HFFc6 (cell line): ENCODE results near the gene MRPL54. TPM values are rescaled to one million over a fixed set of nuclear protein-coding genes. Genes with fewer than 3 reads are reported as not detected.

Experiments
- DNase-seq: peaks from one replicate; pipeline ENCODE4 v3.0.0-alpha.2; 2018
- H3K27ac Mint-ChIP-seq: 2 replicates; pipeline ENCODE4 v1.8.0; 2020; ENCODE audit warnings: mild to moderate bottlenecking, mixed read lengths
- H3K27me3 Mint-ChIP-seq: 2 replicates; pipeline ENCODE4 v1.8.0; 2021; ENCODE audit warnings: mild to moderate bottlenecking, moderate library complexity, mixed read lengths; ENCODE audit not compliant: insufficient read depth
- H3K36me3 Mint-ChIP-seq: 2 replicates; pipeline ENCODE4 v1.8.0; 2021; ENCODE audit warnings: low read depth, mixed read lengths
- H3K4me1 Mint-ChIP-seq: 2 replicates; pipeline ENCODE4 v1.8.0; 2020; ENCODE audit warnings: low read depth, mixed read lengths
- H3K4me3 Mint-ChIP-seq: 2 replicates; pipeline ENCODE4 v1.8.0; 2020; ENCODE audit warnings: mild to moderate bottlenecking, moderate library complexity, mixed read lengths
- H3K9me3 Mint-ChIP-seq: 2 replicates; pipeline ENCODE4 v1.8.0; 2020; ENCODE audit warnings: mild to moderate bottlenecking, mixed read lengths
- CTCF ChIP-seq: fragments of 200-600 bp; sonication (generic); IDR thresholded peaks from 2 replicates; pipeline ENCODE4 v1.5.0; 2021; ENCODE audit warnings: antibody characterized with exemption, mild to moderate bottlenecking
- total RNA-seq, 6 experiments: library from RNA; stranded (reverse); fragmentation: NEBNext Ultra II Directional; extraction: Animal tissue kit (Norgen Biotek cat#: 25700); gene quantifications; 2 replicates in 1 of 6; 3 replicates in 5 of 6; pipeline ENCODE4 v1.2.3, GENCODE V29; 2021

MRPL54 gene
- total RNA-seq, 6 experiments from 2014 or later, result 69.9 to 84.3 (median 77.9) TPM

- Mint-ChIP-seq H3K27me3 (peaks cover 18% of the 10 kb centered on the region; the same call in 1 of the 2 replicates), H3K4me3 (no peak overlapping the region), H3K9me3 (no peaks in the 10 kb centered on the region), H3K27ac (no peak overlapping the region), H3K4me1 (peaks cover 8% of the 10 kb centered on the region; the same call in 1 of the 2 replicates), H3K36me3 (no peaks in the 10 kb centered on the region)
- no peak for DNase-seq
- TF ChIP-seq CTCF, result no peak
Observed at GRCh38 chr19:3721887-3722442, 40.5 kb upstream of the MRPL54 start.

GRCh38 chr19:3722443-3723109, 39.9 kb upstream of the MRPL54 start:
- no peak for DNase-seq
- H3K4me1 Mint-ChIP-seq, result peaks cover 8% of the 10 kb centered on the region; the same call in 1 of the 2 replicates
- no peak for TF ChIP-seq CTCF
- H3K4me3 Mint-ChIP-seq, result no peak overlapping the region
- no peaks in the 10 kb centered on the region for H3K9me3 Mint-ChIP-seq
- no peaks in the 10 kb centered on the region for H3K36me3 Mint-ChIP-seq
- peaks cover 18% of the 10 kb centered on the region; the same call in 1 of the 2 replicates for H3K27me3 Mint-ChIP-seq
- no peak overlapping the region for H3K27ac Mint-ChIP-seq

- Mint-ChIP-seq H3K36me3 (no peaks in the 10 kb centered on the region), H3K27ac (no peak overlapping the region), H3K4me3 (no peak overlapping the region), H3K27me3 (peaks cover 18% of the 10 kb centered on the region; the same call in 1 of the 2 replicates), H3K9me3 (no peaks in the 10 kb centered on the region), H3K4me1 (peaks cover 8% of the 10 kb centered on the region; the same call in 1 of the 2 replicates)
- DNase-seq, result no peak
- TF ChIP-seq CTCF, result no peak
Observed at GRCh38 chr19:3723110-3723488, 39.4 kb upstream of the MRPL54 start.

- peaks cover 4% of the 10 kb centered on the region; the same call in 1 of the 2 replicates for H3K4me1 Mint-ChIP-seq
- H3K9me3 Mint-ChIP-seq, result no peaks in the 10 kb centered on the region
- no peak overlapping the region for H3K27ac Mint-ChIP-seq
- no peak overlapping the region for H3K4me3 Mint-ChIP-seq
- no peak for TF ChIP-seq CTCF
- no peak for DNase-seq
- H3K27me3 Mint-ChIP-seq, result peaks cover 18% of the 10 kb centered on the region; the same call in 1 of the 2 replicates
- no peaks in the 10 kb centered on the region for H3K36me3 Mint-ChIP-seq
Observed at GRCh38 chr19:3723883-3724282, 38.6 kb upstream of the MRPL54 start.

- no peaks in the 10 kb centered on the region for H3K36me3 Mint-ChIP-seq
- no peak overlapping the region for H3K27ac Mint-ChIP-seq
- no peak for TF ChIP-seq CTCF
- peaks cover 15% of the 10 kb centered on the region; the same call in 1 of the 2 replicates for H3K27me3 Mint-ChIP-seq
- no peak for DNase-seq
- no peaks in the 10 kb centered on the region for H3K9me3 Mint-ChIP-seq
- H3K4me3 Mint-ChIP-seq, result no peak overlapping the region
- H3K4me1 Mint-ChIP-seq, result no peaks in the 10 kb centered on the region
Observed at GRCh38 chr19:3725121-3725520, 37.4 kb upstream of the MRPL54 start.
